Measurements from ENCODE around the gene SLCO4C1.

The SLCO4C1 gene

DNA sequence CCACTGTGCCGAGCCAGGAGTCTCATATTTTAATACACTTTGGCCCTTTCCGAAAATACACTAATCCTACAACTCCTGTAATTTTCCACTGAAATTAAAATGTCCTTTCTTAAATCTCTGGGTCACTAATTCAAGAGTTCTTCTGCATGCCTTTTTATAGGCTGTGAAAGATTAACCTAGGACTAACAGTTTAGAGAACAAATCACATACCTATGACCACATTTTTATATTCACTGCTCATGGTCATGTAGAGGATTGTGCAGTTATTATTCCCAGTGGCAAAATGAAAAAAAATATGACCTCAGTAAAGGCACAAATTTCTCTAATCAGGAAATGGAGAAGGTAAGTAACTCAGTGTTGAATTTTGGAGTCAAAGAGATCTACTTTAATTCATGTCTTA, 33.4 kb downstream of the SLCO4C1 start:
- no peaks in the 10 kb centered on the region for H3K4me1 ChIP-seq (ENCODE audit: insufficient read depth, low read length)
- H3K27me3 ChIP-seq (ENCODE audit: insufficient read depth, low read length): no peaks in the 10 kb centered on the region
- H3K36me3 ChIP-seq (ENCODE audit: insufficient read depth, low read length): no peaks in the 10 kb centered on the region
- H3K27ac ChIP-seq (ENCODE audit: low read depth, low read length): no peak overlapping the region
- H3K9ac ChIP-seq (ENCODE audit: low read depth, low read length): no peak overlapping the region
- H3K4me3 ChIP-seq (ENCODE audit: low read length): no peak overlapping the region
- no peaks in the 10 kb centered on the region for H3K9me3 ChIP-seq (ENCODE audit: insufficient read depth, low read depth, low read length)
- WGBS: 91% methylated on average over 2 of the region's 2 CpGs

DNA sequence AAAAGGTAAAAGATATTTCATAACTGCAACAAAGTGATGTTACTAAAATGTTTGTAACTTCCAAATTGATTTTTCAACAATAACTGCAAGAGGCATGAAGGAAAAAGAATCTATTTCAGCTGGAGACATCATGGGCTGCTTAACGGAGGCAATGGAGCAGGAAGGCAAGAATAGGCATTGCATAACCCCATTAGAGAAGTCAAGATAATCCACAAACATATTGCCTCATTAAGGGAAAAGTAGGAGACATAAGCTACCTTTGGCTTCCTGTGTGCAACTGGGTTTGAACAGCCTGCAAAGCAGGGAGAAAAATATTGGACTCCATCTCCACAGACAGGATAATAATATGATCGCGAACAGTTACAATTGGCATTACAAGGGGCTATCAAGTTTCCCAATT, 46.7 kb downstream of the SLCO4C1 start:
- Histone ChIP-seq H3K9ac (ENCODE audit: low read depth, low read length) (no peak overlapping the region), H3K4me3 (ENCODE audit: low read length) (no peak overlapping the region), H3K36me3 (ENCODE audit: insufficient read depth, low read length) (no peaks in the 10 kb centered on the region), H3K9me3 (ENCODE audit: insufficient read depth, low read depth, low read length) (no peaks in the 10 kb centered on the region), H3K4me1 (ENCODE audit: insufficient read depth, low read length) (no peaks in the 10 kb centered on the region), H3K27me3 (ENCODE audit: insufficient read depth, low read length) (no peaks in the 10 kb centered on the region), H3K27ac (ENCODE audit: low read depth, low read length) (no peak overlapping the region)
- 97% methylated on average over 3 of the region's 3 CpGs for WGBS

DNA sequence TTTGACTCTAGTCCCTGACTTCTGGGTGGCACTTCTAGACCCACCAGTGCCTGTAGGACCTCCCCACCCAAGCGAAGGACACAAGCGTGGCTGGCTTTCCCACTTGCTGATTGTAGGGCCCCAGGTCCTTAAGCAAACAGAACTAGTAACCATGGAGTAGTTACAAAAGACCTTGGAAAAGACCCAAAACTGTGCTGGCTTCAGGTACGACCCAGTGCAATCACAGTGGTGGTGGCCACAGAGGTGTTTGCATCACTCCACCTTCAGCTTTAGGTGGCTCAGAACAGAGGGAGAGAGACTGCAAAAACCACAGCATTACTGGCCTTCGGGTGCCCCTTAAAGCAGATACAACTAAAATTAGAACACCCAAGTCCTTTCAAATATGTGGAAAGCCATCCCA, 52.9 kb downstream of the SLCO4C1 start:
- Histone ChIP-seq H3K9me3 (ENCODE audit: insufficient read depth, low read depth, low read length) (no peaks in the 10 kb centered on the region), H3K9ac (ENCODE audit: low read depth, low read length) (no peak overlapping the region), H3K36me3 (ENCODE audit: insufficient read depth, low read length) (no peaks in the 10 kb centered on the region), H3K4me3 (ENCODE audit: low read length) (no peak overlapping the region), H3K4me1 (ENCODE audit: insufficient read depth, low read length) (no peaks in the 10 kb centered on the region), H3K27ac (ENCODE audit: low read depth, low read length) (no peak overlapping the region), H3K27me3 (ENCODE audit: insufficient read depth, low read length) (no peaks in the 10 kb centered on the region)
- 88% methylated on average over 4 of the region's 4 CpGs for WGBS

DNA sequence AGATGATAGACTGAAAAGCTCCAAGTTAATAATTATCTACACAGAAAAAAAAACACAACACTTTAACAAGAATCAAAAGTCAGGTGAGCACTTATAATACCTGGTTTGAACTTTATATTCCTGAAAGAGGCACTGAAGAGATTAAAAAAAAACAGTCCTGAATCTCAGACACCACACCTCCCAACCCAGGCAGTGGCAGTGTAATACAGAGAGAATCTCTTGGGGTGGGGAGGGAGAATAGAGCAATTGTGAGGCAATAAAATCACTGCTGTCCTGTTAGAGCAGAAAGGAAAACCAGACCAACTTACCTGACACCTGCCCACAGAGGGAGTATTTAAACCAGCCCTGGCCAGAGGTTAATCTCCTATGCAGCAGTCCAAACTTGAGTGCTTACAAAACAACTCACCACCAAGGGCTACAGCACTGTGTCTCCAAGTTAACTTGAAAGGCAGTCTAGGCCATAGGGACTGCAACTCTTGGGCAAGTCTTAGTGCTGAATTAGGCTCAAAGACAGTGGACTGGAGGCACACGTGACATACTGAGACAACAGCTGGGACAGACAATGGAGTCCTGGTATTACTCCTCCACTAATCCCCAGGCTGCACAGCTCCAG, 54.2 kb downstream of the SLCO4C1 start:
- Histone ChIP-seq H3K27ac (ENCODE audit: low read depth, low read length) (no peak overlapping the region), H3K4me3 (ENCODE audit: low read length) (no peak overlapping the region), H3K9ac (ENCODE audit: low read depth, low read length) (no peak overlapping the region), H3K4me1 (ENCODE audit: insufficient read depth, low read length) (no peaks in the 10 kb centered on the region), H3K9me3 (ENCODE audit: insufficient read depth, low read depth, low read length) (no peaks in the 10 kb centered on the region), H3K27me3 (ENCODE audit: insufficient read depth, low read length) (no peaks in the 10 kb centered on the region), H3K36me3 (ENCODE audit: insufficient read depth, low read length) (no peaks in the 10 kb centered on the region)
- 86% methylated on average over 1 of the region's 1 CpG for WGBS

DNA sequence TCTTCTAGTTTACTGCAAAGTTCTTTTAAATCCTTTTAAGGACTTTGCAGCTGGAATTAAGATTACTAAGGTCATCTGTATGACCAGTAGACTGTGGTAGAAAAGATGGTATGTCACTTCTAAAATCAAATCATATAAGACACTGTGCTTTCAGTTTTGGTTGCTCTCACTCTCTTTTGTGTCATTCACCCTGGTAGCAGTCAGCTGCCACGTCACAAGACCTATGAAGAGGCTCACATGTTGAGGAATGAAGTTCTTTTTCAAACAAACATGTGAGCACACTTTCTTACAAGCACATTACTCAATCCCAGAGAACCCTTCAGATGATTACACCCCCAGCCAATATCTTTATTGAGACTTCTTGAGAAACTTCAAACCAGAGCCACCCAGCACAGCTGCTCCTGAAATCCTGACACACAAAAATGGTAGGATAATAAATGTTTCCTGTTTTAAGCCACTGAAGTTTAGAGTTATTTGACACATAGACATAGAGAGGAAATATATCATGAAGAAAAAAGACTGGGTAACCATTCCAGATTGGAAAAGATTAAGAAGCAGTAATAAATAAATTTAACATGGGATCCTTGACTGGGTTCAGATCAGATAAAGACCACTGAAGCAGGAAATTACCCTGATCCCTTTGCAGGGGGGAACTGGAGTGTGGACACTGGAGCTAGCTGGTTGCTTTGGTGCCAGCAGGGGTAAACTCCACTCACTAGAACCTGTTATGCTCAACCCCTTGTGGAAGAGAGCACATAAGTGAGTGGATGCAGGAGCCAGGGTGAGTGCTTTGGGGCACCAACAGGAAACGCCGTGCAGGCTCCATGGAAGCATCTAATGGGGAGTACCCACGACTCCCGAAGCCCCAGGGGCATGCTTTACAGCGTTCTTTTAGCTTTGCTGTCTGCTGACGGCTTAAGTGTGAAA, 64.1 kb downstream of the SLCO4C1 start:
- WGBS: 93% methylated on average over 7 of the region's 7 CpGs
- Histone ChIP-seq H3K9me3 (ENCODE audit: insufficient read depth, low read depth, low read length) (no peaks in the 10 kb centered on the region), H3K27ac (ENCODE audit: low read depth, low read length) (no peak overlapping the region), H3K4me1 (ENCODE audit: insufficient read depth, low read length) (no peaks in the 10 kb centered on the region), H3K27me3 (ENCODE audit: insufficient read depth, low read length) (no peaks in the 10 kb centered on the region), H3K4me3 (ENCODE audit: low read length) (no peak overlapping the region), H3K9ac (ENCODE audit: low read depth, low read length) (no peak overlapping the region), H3K36me3 (ENCODE audit: insufficient read depth, low read length) (no peaks in the 10 kb centered on the region)

DNA sequence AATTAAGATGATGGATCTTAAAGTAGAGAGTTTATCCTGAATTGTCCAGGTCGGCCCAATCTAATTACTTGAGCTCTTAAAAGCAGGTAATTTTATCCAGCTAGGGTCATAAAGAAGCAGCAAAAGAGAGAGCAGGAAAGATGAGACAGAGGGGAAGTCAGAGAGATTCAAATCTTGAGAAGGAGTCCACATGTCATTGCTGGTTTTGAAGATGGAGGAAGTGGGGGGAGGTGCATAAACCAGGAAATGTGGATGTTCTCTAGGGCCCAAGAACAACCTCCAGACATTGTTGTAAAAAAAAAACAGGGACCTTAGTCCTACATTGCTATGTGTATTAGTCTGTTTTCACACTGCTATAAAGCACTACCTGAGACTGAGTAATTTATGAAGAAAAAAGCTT, 66.4 kb downstream of the SLCO4C1 start:
- Histone ChIP-seq H3K4me1 (ENCODE audit: insufficient read depth, low read length) (no peaks in the 10 kb centered on the region), H3K9me3 (ENCODE audit: insufficient read depth, low read depth, low read length) (no peaks in the 10 kb centered on the region), H3K9ac (ENCODE audit: low read depth, low read length) (no peak overlapping the region), H3K36me3 (ENCODE audit: insufficient read depth, low read length) (no peaks in the 10 kb centered on the region), H3K27me3 (ENCODE audit: insufficient read depth, low read length) (no peaks in the 10 kb centered on the region), H3K27ac (ENCODE audit: low read depth, low read length) (no peak overlapping the region), H3K4me3 (ENCODE audit: low read length) (no peak overlapping the region)
- WGBS: 89% methylated on average over 1 of the region's 1 CpG

DNA sequence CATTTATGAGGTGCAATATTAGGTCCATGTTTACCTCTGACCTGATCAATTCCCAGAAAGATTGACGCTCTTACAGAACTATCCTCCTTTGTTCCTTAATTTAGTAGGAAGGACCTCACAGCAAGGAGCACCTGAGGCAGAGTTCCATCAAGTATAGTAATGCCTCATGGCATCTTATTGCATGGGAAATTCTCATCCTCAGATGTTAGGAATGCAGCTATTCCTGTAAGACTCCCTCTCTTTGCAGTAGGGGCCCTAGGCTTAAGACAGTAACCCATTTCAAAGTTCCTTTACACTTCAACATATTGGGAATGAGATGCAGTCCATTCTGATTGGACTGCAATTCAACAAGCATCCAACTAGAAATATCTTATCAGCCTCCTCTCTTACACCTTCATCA, 69.8 kb downstream of the SLCO4C1 start:
- Histone ChIP-seq H3K4me1 (ENCODE audit: insufficient read depth, low read length) (no peaks in the 10 kb centered on the region), H3K9me3 (ENCODE audit: insufficient read depth, low read depth, low read length) (peaks cover 12% of the 10 kb centered on the region; the same call in 1 of the 2 replicates), H3K9ac (ENCODE audit: low read depth, low read length) (no peak overlapping the region), H3K4me3 (ENCODE audit: low read length) (no peak overlapping the region), H3K27me3 (ENCODE audit: insufficient read depth, low read length) (no peaks in the 10 kb centered on the region), H3K36me3 (ENCODE audit: insufficient read depth, low read length) (no peaks in the 10 kb centered on the region), H3K27ac (ENCODE audit: low read depth, low read length) (no peak overlapping the region)
- WGBS: 100% methylated on average over 1 of the region's 1 CpG

DNA sequence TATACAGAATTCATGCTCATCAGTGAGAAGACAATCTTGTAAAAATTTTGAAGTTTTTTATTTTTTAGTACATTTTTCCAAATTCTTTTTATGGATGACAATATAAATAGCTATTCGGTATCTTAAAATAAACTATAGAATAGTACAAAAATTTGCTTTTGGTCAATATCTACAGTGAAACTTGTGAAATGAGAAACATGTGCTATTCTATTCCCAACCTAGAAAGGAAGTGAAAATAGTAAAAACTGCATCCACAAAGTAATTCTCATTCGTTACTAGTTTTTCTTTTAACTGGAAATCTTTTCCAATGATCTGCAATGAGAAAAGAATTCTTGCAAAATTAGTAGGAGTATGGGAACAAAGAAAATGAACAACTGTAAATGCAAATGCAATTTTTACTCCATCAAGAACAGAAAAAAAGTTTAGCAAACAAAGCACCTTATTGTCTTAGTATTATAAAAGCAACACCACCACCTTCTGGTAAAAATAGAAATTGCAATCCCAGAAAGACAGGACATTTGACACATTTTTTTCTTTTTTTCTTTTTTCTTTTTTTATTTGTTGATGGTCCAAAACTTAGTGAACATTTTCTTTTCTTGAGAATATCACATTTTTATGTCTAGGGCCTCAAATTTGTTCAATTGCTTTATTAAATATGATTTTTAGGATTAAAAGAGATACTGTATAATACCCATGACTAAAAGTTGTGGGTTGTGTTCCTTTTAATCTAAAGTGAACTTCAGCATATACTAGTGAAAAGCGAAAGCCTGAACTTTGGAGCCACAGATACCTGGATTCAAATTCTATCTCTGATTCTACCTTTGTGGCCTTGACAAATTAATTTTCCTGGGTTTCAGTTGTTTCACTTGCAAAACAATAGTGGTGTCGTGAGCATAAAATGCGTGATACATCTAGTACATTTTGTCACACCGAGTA, 72.3 kb downstream of the SLCO4C1 start:
- peaks cover 12% of the 10 kb centered on the region; the same call in 1 of the 2 replicates for H3K9me3 ChIP-seq (ENCODE audit: insufficient read depth, low read depth, low read length)
- no peaks in the 10 kb centered on the region for H3K36me3 ChIP-seq (ENCODE audit: insufficient read depth, low read length)
- H3K27me3 ChIP-seq (ENCODE audit: insufficient read depth, low read length): peaks cover 3% of the 10 kb centered on the region; the same call in 1 of the 2 replicates
- H3K27ac ChIP-seq (ENCODE audit: low read depth, low read length): no peak overlapping the region
- H3K9ac ChIP-seq (ENCODE audit: low read depth, low read length): no peak overlapping the region
- no peaks in the 10 kb centered on the region for H3K4me1 ChIP-seq (ENCODE audit: insufficient read depth, low read length)
- H3K4me3 ChIP-seq (ENCODE audit: low read length): no peak overlapping the region
- 95% methylated on average over 5 of the region's 6 CpGs for WGBS

DNA sequence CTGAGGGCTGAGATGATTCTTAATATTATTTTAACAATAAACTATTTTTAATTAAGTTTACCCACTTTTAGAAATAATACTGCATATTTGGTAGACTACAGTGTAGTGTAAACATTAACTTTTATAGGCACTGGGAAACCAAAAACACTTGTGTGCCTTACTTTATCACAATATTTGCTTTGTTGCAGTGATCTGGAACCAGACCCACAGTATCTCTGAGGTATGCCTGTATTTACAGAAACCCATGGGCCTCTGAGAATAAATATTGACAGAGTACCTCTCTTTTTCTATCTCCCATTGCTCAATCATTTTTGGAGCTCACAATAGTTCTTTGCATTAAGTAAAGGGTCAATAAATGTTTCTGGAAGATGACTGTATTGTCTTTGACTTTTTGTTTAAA, 73.3 kb downstream of the SLCO4C1 start:
- Histone ChIP-seq H3K4me3 (ENCODE audit: low read length) (no peak overlapping the region), H3K4me1 (ENCODE audit: insufficient read depth, low read length) (peaks cover under 1% of the 10 kb centered on the region; the same call in 1 of the 2 replicates), H3K36me3 (ENCODE audit: insufficient read depth, low read length) (no peaks in the 10 kb centered on the region), H3K27me3 (ENCODE audit: insufficient read depth, low read length) (peaks cover 3% of the 10 kb centered on the region; the same call in 1 of the 2 replicates), H3K27ac (ENCODE audit: low read depth, low read length) (no peak overlapping the region), H3K9me3 (ENCODE audit: insufficient read depth, low read depth, low read length) (peaks cover 12% of the 10 kb centered on the region; the same call in 1 of the 2 replicates), H3K9ac (ENCODE audit: low read depth, low read length) (no peak overlapping the region)

DNA sequence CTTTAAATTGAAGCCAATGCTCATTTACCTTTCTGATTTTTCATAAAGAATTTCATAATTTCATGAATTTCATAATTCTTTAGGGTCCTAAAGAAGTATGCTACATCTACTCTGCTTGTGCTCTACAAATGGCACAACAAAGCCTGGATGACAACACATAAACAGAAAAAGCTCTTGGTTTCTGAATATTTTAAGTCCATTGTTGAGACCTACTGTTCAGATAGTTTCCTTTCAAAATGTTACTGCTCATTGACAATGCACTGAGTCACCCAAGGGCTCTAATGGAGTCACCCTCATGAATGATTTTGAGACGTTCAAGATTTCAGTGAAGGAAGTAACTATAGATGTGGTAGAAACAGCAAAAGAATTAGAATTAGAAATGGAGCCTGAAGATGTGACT, 74.1 kb downstream of the SLCO4C1 start:
- Histone ChIP-seq H3K36me3 (ENCODE audit: insufficient read depth, low read length) (no peaks in the 10 kb centered on the region), H3K4me3 (ENCODE audit: low read length) (no peak overlapping the region), H3K4me1 (ENCODE audit: insufficient read depth, low read length) (peaks cover 8% of the 10 kb centered on the region), H3K9me3 (ENCODE audit: insufficient read depth, low read depth, low read length) (peaks cover 12% of the 10 kb centered on the region; the same call in 1 of the 2 replicates), H3K27ac (ENCODE audit: low read depth, low read length) (no peak overlapping the region), H3K9ac (ENCODE audit: low read depth, low read length) (no peak overlapping the region), H3K27me3 (ENCODE audit: insufficient read depth, low read length) (peaks cover 8% of the 10 kb centered on the region; the same call in 1 of the 2 replicates)
- WGBS: 100% methylated on average over 1 of the region's 1 CpG

Measured in HUES64 (cell line).